Neural crest cell (in vitro differentiated cells): ENCODE measurements around the gene GOLGA6L24. TPM values are rescaled to one million over a fixed set of nuclear protein-coding genes. Genes with fewer than 3 reads are reported as not detected.
"Not testable (repeated sequence)": the region's sequence is repeated elsewhere in the genome, so short reads cannot be mapped to it uniquely, and the experiment has no call there.

Experiments used
- DNase-seq: peaks from one replicate; pipeline ENCODE4 v3.0.0; 2021; ENCODE audit warnings: low read depth, mixed read lengths, low spot score
- H3K27ac Mint-ChIP-seq: one replicate; pipeline ENCODE4 v1.8.0; 2021; ENCODE audit warnings: mild to moderate bottlenecking, mixed read lengths; ENCODE audit not compliant: unreplicated experiment
- H3K27me3 Mint-ChIP-seq: 2 replicates; pipeline ENCODE4 v1.8.0; 2021; ENCODE audit warnings: low read depth, mild to moderate bottlenecking, mixed read lengths
- H3K36me3 Mint-ChIP-seq: 2 replicates; pipeline ENCODE4 v1.8.0; 2021; ENCODE audit warnings: low read depth, mild to moderate bottlenecking, mixed read lengths
- H3K4me1 Mint-ChIP-seq: 2 replicates; pipeline ENCODE4 v1.8.0; 2021; ENCODE audit warnings: mixed read lengths
- H3K4me3 Mint-ChIP-seq: one replicate; pipeline ENCODE4 v1.8.0; 2021; ENCODE audit warnings: mild to moderate bottlenecking, mixed read lengths
- H3K9me3 Mint-ChIP-seq: 2 replicates; pipeline ENCODE4 v1.8.0; 2021; ENCODE audit warnings: mixed read lengths
- long read RNA-seq: library from polyadenylated mRNA; unstranded; transcript quantifications from one replicate; pipeline ENCODE4 v2.0.0, GENCODE V29; 2020
- total RNA-seq: library from RNA; stranded (reverse); gene quantifications from 2 replicates; pipeline ENCODE4 v1.2.1, GENCODE V29; 2021

GOLGA6L24 gene
- not detected in 2 replicates for total RNA-seq
- long read RNA-seq, result 0 reads

- DNase-seq, H3K27ac Mint-ChIP-seq, H3K27me3 Mint-ChIP-seq, H3K4me1 Mint-ChIP-seq, H3K4me3 Mint-ChIP-seq, H3K36me3 Mint-ChIP-seq, H3K9me3 Mint-ChIP-seq: not testable (repeated sequence)
These were observed at the start of gene GOLGA6L24 for GRCh38 chr15:28357984-28358383. Gene GOLGA6L24 (minus strand): TSS chr15:28358084. CDS start chr15:28358023, 61 bp downstream.

- not testable (repeated sequence) for DNase-seq, H3K27ac Mint-ChIP-seq, H3K4me3 Mint-ChIP-seq, H3K36me3 Mint-ChIP-seq, H3K9me3 Mint-ChIP-seq, H3K27me3 Mint-ChIP-seq, H3K4me1 Mint-ChIP-seq
These were observed 45.0 kb upstream of the GOLGA6L24 start for GRCh38 chr15:28402774-28403435.

GRCh38 chr15:28396022-28396421 lies 38.1 kb upstream of the GOLGA6L24 start:
- H3K27ac Mint-ChIP-seq, H3K36me3 Mint-ChIP-seq, H3K27me3 Mint-ChIP-seq, H3K9me3 Mint-ChIP-seq, H3K4me3 Mint-ChIP-seq, H3K4me1 Mint-ChIP-seq, DNase-seq: not testable (repeated sequence)

- H3K27me3 Mint-ChIP-seq, H3K9me3 Mint-ChIP-seq, DNase-seq, H3K4me3 Mint-ChIP-seq, H3K4me1 Mint-ChIP-seq, H3K27ac Mint-ChIP-seq, H3K36me3 Mint-ChIP-seq: not testable (repeated sequence)
These were observed 22.2 kb upstream of the GOLGA6L24 start for GRCh38 chr15:28380053-28380452.

- H3K36me3 Mint-ChIP-seq, DNase-seq, H3K4me1 Mint-ChIP-seq, H3K4me3 Mint-ChIP-seq, H3K27ac Mint-ChIP-seq, H3K27me3 Mint-ChIP-seq, H3K9me3 Mint-ChIP-seq: not testable (repeated sequence)
These were observed 20.5 kb upstream of the GOLGA6L24 start, which contains the start of gene GOLGA8F for GRCh38 chr15:28378364-28378763. Gene GOLGA8F (plus strand): TSS chr15:28378664. CDS start chr15:28378762, 98 bp downstream.

DNA sequence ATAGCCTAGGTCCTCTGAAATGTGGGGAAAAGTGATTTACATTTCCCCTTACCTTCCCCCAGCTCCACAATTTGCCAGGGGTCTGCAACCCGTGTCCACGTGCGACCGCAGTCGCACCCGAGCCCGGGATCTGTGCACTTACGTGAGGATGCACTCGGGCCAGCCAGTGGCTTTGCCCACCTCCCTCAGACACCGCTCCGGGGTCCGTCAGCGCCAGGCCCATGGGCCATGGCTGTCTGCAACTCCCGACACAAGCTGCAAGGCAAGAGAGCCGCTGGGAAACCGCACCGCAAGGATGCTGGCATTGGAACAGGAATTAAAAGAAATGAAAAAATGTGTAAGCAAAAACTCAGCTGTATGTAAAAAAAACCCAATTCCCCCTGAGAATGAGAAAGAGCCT lies 7.6 kb upstream of the GOLGA6L24 start:
- DNase-seq, H3K36me3 Mint-ChIP-seq, H3K9me3 Mint-ChIP-seq, H3K27ac Mint-ChIP-seq, H3K27me3 Mint-ChIP-seq, H3K4me3 Mint-ChIP-seq, H3K4me1 Mint-ChIP-seq: not testable (repeated sequence)

GRCh38 chr15:28322129-28322588 lies 35.7 kb downstream of the GOLGA6L24 start, which contains the start of gene HERC2:
Gene HERC2 (minus strand): TSS chr15:28322179. CDS start chr15:28321433, 746 bp downstream.
- H3K36me3 Mint-ChIP-seq, DNase-seq, H3K9me3 Mint-ChIP-seq, H3K4me1 Mint-ChIP-seq, H3K27me3 Mint-ChIP-seq: not testable (repeated sequence)
- Mint-ChIP-seq H3K27ac (peak within 1 kb of the TSS; percentile 99), H3K4me3 (peak within 1 kb of the TSS; percentile 99)

GRCh38 chr15:28321358-28322078 lies 36.4 kb downstream of the GOLGA6L24 start:
- H3K9me3 Mint-ChIP-seq, H3K36me3 Mint-ChIP-seq, H3K4me1 Mint-ChIP-seq, H3K27me3 Mint-ChIP-seq, DNase-seq: not testable (repeated sequence)
- Mint-ChIP-seq H3K4me3 (peak overlapping the region; percentile 99), H3K27ac (peak overlapping the region; percentile 99)

GRCh38 chr15:28319725-28320124 lies 38.2 kb downstream of the GOLGA6L24 start:
- Mint-ChIP-seq H3K36me3 (peaks cover 18% of the 10 kb centered on the region), H3K4me3 (peak overlapping the region; percentile 38)
- not testable (repeated sequence) for DNase-seq, H3K9me3 Mint-ChIP-seq, H3K27ac Mint-ChIP-seq, H3K4me1 Mint-ChIP-seq, H3K27me3 Mint-ChIP-seq

DNA sequence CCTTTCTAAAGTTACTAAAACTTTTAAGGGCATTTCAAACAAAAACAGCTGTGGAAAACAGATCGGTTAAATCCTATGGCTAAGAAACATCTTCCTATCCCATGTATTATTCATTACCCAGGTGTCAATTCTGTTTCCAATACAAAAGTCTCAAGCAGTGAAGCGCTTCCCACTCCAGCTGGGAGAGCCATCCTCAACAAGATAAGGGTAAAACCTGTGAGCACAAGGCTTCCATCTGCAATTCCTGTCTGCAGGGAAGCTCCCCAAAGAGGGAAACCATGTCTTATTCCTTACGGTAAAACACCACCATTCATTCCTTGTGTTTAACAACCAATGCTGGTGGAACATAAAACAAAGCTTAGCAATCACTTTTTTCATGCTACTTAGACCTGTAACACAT lies 39.1 kb downstream of the GOLGA6L24 start:
- not testable (repeated sequence) for H3K27me3 Mint-ChIP-seq, H3K4me3 Mint-ChIP-seq, H3K27ac Mint-ChIP-seq, H3K4me1 Mint-ChIP-seq, H3K9me3 Mint-ChIP-seq, DNase-seq
- peaks cover 24% of the 10 kb centered on the region for H3K36me3 Mint-ChIP-seq

DNA sequence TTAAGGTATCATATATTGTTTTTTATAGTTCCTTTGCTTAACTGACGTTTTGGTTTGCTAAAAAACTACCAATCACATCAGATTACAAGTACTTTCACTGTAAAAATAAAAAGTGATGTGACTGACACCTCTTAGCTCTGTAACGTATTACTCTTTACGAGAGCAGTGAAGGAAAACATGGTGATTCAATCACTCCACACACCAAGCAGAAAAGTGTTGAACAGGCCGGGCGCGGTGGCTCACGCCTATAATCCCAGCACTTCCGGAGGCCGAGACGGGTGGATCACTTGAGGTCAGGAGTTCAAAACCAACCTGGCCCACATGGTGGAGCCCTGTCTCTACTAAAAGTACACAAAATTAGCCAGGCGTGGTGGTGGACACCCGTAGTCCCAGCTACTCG lies 39.8 kb downstream of the GOLGA6L24 start:
- DNase-seq, H3K27ac Mint-ChIP-seq: not testable (repeated sequence)
- peaks cover 29% of the 10 kb centered on the region for H3K36me3 Mint-ChIP-seq

DNA sequence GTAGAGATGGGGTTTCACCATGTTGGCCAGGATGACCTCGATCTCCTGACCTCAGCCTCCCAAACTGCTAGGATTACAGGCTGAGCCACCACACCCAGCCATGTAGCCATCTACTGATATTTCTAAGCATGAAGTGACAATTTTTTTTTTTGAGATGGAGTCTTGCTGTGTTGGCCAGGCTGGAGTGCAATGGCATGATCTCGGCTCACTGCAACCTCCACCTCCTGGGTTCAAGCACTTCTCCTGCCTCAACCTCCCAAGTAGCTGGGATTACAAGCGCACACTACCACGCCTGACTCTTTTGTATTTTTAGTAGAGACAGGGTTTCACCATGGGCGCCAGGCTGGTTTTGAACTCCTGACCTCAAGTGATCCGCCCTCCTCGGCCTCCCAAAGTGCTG lies 40.9 kb downstream of the GOLGA6L24 start:
- not testable (repeated sequence) for DNase-seq, H3K27me3 Mint-ChIP-seq, H3K9me3 Mint-ChIP-seq, H3K4me3 Mint-ChIP-seq, H3K4me1 Mint-ChIP-seq, H3K27ac Mint-ChIP-seq
- H3K36me3 Mint-ChIP-seq, result peaks cover 29% of the 10 kb centered on the region

More for the DNA sequence above, 39.8 kb downstream of the GOLGA6L24 start:
- not testable (repeated sequence) for H3K4me1 Mint-ChIP-seq, H3K4me3 Mint-ChIP-seq, H3K27me3 Mint-ChIP-seq, H3K9me3 Mint-ChIP-seq

DNA sequence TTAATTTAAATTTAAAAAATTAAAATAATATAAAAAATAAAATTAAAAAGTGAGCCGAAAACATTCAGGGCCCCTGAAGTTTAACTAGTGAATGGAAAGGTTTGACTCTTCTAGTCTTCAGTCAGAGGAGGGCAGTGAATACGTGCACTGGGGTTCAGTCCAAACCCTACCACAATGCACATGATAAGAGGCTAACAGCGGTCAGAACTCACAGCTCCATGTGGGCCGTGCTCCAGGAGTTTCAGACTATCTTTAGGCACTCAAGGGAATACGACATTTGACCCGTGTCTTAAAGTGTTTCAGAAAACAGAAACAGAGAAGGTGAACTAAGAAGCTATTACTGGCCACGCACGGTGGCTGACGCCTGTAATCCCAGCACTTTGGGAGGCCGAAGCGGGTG lies 47.4 kb downstream of the GOLGA6L24 start:
- H3K27ac Mint-ChIP-seq, H3K27me3 Mint-ChIP-seq, H3K4me1 Mint-ChIP-seq, DNase-seq, H3K4me3 Mint-ChIP-seq: not testable (repeated sequence)
- Mint-ChIP-seq H3K9me3 (peaks cover 14% of the 10 kb centered on the region), H3K36me3 (peaks cover 61% of the 10 kb centered on the region)
